GM21423 (cell line): Measurements from ENCODE around the gene HOXC13.

Experiments
- ATAC-seq: cut with Tn5 transposase; IDR thresholded peaks from one replicate; pipeline ENCODE4 v1.9.1; 2021; ENCODE audit warnings: mild to moderate bottlenecking, moderate library complexity; ENCODE audit not compliant: unreplicated experiment

Gene HOXC13, protein sequence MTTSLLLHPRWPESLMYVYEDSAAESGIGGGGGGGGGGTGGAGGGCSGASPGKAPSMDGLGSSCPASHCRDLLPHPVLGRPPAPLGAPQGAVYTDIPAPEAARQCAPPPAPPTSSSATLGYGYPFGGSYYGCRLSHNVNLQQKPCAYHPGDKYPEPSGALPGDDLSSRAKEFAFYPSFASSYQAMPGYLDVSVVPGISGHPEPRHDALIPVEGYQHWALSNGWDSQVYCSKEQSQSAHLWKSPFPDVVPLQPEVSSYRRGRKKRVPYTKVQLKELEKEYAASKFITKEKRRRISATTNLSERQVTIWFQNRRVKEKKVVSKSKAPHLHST

DNA sequence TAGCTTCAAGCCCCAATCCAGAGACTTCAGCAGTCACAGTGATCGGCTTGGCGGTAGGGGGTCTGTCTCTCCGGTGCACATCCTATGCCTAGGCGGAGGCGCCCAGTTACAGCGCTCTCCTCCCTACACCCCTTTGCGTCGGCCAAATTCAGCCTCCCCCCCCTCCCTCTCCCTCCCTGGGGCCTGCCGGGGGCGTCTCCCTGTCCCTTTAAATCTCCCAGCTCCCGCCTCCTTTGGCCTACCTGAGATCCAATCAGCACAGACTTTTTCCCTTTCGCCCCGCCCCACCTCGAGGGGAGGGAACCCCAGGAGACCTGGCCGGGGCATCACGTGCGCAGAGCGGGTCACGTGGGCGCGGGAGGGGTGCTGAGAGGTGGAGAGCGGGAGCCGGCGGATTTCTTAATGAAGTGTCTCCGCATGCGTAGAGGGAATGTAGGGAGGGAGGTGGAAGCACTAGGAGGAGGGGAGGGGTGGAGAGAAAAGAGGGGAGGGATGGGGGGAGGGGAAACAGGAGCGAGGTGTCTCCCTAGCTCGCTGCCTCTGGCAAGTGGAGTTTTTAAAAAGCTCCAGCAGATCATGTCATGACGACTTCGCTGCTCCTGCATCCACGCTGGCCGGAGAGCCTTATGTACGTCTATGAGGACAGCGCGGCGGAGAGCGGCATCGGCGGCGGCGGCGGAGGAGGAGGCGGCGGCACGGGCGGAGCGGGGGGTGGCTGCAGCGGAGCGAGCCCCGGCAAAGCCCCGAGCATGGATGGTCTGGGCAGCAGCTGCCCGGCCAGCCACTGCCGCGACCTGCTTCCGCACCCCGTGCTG, at the start of gene HOXC13:
TSS of gene HOXC13 (plus strand) at position 506 of the 815 bp plus-strand sequence. CDS start at position 582, 76 bp downstream.
- no peak for ATAC-seq

DNA sequence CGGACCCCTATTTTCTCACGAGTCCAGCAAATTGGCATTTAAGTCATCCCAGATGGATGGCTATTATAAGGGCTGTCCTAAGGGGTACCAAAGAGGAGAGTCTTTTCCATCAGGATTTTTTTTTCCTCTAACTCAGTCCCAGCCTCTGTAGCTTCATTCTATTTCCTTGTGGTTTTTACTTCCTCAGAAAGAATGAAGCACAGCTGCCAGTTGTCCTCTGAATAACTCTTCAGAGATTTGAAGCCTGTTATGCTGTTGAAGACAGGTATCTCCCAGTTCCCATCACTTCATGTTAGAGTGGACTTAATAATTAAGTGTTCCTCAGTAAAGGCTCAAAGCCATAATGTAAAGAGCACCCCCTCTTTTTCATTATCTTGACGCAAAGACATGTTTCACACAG, 48.5 kb upstream of the HOXC13 start:
- no peak for ATAC-seq

DNA sequence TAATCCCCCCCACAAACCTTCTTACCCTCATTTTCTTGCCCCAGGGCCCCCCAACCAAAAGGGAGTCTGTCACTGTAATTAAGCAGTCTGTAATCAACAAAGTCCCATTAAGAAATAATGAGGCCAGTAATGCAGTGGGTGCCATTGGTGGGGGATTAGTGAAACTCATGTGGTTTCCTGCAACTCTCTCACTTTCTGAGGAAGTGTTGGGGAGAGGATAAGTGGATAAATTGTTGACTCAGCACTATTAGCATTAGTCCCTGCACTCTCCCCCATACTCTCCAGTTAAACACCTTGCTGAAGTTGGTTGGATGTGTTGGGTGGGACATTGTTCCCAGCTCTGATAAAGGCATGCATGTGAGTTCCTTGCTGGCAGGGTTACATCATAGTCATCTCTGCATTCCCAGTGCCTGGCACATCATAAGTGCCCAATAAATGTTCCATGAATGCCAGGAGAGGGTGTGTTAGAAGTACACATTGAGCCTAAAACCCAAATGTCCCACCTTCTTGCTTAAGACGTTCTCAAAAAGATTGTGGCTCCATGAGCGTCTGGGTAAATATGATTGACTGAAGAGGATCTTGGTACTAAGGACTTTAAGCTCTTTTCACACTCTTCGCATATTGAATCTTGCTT, 45.8 kb upstream of the HOXC13 start:
- no peak for ATAC-seq

DNA sequence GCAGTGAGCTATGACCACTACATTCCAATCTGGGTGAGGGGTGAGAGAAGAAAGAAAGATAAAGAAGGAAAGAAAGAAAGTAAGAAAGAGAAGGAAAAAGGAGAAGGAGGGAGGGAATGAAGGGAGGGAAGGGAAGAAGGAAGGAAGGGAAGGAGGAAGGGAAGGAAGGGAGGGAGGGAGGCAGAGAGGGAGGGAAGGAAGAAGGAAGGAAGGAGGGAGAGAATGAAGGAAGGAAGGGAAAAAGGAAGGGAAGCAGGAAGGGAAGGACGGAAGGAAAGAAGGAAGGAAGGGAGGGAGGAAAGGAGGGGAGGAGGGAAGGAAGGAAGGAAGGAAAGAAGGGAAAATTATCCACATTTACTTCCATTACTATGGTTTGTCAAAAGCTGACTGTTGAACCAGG, 39.4 kb upstream of the HOXC13 start:
- ATAC-seq, result no peak

DNA sequence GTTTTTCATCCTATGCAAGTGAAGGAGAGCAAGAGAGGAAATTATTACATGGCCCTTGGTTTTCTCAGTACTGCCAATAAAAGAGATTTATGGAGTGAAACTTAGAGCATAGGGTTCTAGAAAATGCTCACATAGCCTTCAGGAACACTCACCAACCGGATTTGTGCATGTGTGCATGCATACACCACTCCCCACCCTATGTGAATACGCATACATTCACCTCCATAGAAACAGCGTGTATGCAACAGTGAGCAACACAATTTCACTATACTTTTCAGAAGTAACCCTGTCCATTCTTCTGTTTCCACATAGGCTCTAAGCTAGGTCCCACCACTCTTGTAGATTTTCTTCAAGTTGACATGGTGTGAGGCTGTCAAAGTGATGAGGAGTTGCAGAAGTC, 31.5 kb upstream of the HOXC13 start:
- no peak for ATAC-seq

DNA sequence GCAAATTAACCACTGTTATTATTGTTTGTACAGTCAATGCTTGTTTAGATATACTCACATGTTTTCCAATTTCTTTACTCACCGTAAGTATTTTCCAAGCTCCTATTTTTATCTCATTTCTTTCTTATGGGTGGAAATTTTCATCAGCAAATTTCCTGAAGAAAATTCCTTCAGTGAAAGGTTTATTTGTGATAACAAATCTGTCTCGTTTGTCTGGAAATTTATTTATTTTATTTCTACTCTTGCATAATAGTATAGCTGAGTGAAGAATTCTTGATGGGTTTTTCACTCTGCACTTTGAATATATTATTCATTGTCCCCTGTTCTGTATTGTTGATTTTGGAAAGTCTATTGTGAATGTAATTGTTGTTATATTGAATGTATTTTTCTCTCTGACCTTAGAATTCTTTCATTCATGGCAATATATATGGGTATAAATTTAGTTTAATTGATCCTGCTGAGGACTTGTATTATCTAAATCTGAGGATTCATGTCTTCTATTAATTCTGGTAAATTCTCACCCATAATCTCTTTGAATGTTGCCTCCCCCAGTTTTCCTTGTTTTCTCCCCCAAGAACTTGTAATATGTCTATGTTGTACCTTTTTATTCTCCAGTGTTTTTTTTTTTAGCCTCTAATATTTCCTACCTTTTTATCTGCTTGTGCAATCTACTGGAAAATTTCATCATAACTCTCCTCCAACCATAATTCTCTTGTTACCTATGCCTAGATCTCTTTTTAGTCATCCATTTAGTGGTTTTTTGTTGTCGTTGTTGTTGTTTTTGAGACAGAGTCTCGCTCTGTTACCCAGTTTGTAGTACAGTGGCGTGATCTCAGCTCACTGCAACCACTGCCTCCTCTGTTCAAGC, 21.6 kb upstream of the HOXC13 start:
- no peak for ATAC-seq

DNA sequence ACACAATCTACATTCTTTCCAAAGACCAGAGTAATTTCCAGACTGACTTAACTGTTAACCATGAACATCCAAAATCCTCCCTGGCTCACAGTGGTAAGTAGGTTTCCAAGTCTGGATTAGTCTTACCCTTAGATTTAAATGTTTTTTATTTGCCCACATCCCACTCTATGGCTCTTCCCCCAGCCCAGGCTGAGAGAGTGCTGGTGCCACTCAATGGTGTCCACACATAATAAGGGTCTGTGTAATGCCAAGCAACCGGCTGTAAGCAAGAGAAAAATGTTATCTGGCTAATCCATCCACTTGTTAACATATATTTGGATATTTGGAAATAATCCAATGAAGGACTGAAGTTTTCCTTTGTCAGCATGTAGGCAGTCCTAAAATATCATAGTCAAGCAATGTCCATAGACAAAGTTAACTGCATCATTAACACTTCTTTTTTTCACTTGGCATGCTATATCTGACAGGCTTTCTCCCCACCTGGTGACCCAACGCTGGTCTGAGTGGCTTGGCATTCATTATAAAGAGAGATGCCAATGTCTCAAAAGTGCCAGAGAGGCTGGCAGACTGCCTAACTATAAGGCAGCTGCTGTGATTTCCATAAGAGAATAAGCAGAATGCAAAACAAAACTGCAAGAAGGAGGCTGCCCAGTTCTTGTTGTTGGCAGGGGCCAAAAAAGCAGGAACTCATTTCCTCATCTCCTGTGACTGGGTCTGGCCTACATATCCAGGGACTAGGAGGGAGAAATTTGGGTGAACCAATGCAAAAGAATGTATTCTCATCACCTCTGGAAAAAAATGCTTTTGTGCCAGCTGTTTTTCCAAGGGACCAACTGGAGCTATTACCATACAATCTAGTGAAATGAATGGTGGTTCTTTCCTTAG, 13.9 kb upstream of the HOXC13 start:
- no peak for ATAC-seq

DNA sequence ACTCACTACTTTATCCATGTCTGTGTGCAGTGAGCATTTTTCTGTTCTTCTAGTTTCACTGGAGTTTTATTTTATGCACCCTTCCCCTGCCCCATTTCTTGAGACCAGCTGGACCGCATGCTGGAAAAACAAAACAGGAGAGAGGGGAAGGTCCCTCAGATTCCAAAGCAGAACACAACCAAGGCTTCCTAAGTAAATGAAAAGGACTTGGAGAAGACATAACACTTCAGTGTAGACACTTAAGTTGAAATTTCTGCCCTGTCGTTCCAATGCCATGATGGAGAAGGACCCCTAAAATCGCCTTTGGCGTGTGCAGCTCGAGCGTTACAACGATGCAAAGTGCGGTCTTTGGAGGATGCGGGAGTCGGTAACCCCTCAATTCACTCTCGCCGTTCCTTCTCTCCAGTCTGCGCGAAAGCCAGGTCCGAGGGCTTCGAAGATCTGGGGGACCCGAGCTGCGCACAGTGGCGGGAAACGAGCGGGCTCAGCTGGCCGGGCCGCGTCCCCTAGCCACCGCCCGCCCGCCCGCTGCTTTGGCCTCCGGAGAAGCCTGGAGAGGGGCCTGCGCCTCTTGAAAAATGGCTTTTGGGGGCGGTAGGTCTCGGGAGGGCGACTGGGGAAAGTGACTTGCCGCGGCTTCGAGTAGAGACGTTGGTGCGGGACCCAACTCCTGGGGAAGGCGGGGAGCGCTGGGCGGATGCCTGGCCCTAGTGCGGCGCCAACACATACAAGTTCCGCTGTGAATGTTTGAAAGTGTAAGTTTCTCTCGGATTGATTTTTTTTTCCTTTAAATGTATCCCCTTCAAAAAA, 11.2 kb upstream of the HOXC13 start:
- no peak for ATAC-seq

DNA sequence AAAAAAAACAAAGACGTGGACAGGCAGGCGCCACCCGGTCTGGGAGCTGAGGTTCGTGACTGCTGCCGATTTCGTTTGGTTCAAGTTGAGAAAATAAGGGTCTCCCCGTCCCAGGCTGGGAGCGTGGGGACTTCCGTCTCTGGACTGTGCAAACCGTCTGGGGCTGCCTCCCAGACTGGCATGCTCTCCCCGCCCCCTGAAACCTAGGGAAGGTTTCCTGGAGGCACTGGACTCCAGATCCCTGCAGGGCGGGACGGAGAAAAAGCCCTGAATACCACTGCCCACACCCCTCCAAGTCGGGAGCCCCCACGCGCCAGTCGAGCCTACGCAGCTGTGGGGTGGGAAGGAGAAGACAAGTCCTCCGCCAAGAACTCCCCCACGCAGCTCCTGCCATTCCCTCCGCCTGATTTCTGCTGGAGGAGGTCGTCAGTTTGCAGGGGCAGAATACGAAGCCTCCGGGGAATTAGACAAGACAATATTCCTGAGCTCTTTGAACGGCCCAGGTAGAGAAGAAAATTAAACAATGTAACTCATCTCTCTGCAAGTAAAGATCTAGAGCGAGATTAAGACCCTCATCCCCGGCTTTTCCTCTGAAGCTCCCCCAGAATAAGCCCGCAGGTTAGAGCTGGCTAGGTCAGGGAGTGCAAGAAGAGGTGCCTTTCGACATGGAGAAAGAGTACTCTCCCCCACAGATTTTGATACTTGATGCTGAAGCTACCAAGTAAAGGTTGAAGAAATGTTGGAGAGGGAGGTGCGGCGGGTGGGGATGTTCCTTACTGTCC, 10.4 kb upstream of the HOXC13 start:
- ATAC-seq, result no peak

DNA sequence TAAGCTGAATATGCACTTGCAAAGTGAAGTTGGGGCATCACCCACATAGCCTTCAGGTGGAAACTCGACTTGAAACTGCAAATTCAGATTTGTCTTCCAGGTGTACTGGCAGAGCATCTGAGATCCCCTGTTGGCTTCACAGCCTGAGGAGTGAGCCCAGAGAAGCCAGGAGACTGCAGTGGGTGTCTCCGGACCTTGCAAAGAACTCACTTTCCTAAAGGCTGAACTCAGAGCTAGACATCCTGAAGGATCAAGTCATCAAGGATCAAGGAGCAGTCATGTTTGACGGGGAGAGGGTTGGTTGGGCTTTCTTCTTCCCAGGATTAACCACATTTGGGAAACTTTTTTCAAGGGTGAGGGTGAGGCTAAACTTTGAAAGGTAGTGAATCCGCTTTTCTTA, 9.1 kb upstream of the HOXC13 start:
- ATAC-seq, result no peak

DNA sequence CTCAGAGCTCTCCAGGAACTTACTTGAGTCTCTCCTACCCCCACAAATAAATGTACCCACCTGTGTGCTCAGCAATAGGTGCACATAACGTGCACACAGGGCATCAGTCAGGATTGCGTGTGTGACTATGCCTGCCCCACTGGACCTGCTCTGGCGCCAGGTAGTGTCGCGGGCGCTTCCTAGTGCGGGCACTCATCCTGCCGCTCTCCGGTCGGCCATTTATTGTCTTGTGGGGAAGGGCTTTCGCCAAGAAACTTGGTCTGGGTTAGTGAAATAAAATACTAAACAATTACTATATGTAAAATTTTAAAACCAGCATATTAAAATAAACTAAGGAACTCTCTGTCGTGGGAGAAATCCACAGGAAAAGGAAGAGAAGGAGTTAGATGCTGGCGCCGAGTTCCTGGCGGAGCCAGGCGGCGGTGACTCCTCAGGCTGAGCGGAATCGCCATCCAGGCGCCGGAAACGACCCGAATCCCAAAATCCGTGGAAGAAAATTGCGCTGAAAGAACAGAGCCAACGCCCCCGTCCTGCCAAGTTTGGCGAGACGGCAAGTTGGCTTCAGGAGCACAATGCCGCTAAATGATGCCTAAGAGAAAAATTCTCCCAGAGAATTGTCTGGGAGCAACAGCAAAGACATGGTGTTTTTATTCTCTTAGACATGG, 7.9 kb upstream of the HOXC13 start:
- no peak for ATAC-seq

DNA sequence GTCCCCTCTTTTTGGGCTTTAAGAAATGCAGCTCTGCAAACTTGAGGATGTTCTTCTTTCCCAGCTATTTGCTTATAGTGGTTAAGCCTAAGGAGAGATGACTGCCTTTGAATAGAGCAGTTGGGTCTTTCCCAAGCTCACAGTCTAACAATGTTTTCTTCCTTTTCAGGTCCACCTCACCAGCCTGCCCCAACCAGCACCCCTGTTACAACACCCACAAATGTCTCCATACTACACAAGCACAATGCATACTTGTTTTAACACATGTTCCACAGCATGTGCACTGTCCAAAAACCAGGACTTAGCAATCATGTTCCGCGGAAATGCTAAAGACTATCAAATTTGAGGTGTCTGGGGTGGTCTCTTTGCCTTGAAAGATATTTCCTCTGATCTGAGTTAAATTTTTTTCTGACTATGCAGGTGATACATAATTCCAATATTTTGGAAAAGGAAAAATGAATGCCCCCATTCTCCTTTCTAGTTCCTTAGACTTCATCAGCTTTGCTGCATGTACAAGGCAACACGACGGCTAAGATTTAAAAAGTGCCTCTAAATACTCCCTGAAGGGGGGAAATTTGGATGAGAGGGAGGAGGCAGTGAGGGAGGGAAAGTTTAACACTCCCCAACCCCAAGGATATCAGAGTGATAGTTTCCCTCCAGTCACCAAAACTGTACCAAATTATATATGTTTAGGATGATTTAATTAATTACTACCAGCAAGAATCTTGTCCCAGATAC, 6.6 kb upstream of the HOXC13 start:
- ATAC-seq, result no peak

DNA sequence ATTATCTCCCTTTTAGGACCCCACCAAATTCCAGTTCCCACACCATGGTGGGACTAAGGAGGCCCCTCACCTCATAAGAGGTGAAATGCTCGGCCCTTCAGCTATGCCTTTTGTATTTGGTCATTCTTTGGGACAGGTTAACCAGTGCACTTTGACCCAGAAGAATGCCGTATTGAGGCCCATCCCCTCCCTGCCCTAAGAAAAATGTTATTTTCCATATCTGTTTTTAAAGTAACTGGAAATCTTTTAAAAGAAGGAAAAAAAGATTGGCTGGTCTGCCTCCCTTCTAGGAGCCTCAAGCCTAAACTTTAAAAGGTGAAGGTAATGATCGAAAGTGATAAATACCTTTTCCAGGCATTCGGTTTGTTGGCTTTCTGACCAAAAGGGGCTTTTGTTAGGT, 5.7 kb upstream of the HOXC13 start:
- no peak for ATAC-seq

DNA sequence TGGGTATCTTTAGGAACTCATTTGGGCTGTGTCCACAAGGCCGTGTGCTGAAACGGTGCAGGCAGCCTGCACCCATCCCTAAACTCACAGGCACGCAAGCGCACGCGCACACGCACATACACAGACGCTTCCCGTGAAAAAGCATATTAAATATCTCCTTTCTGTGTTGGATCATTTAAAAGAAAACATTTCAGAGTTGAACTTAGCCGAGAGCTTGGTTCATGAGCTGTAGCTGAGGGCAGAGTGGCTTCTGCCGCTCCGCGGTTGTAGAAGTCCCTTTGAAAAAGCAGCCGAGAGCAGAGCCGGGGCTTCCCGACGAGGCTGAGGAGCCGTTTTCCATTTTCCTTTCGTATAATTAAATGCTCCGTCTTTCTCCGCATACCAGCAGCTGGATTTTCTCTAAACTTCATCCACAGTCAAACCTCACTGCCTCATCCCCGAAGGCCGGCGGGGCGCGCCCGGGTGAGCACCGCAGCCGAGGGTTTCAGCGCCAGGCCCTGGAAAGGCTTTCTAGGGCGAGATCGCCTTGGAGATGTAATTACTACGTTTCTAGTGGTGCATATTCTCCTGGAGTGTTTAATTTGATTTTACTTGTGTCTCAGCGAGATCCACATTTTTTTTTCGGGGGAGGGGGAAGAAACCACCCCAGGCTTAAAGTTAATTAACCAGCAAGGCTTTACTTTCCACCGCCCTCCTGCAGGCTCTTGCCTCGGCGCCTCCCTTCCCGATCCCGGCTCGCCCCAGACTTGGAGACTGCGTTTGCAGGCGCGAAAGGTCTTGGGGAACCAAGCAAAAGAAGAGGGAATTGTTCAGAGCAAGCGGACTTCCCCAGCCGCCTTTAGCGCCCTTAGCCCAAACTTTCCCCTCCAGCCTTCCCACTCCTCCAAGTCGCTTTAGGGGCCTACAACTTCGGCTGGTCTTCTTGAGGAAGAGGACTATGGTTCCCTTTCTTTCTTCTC, 3.0 kb upstream of the HOXC13 start:
- no peak for ATAC-seq

DNA sequence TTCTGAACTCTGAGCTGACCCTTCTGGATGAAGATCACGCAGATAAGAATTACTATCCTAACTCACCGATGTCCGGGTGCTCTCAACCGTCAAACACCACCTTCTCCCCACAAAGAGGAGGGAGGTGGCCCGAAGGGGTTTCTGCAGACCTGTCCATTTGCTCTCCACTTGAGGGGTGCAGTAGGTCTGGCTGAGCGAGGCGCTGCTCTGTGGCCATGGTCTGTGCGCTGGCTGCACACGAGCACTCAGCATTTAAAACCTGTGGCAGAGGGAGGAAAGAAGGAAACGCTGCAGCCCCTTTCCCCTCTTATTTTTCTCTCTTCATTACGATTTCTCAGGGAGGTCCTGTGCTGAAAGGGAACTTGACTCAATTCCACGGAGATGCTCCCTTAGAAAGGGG, 1.5 kb upstream of the HOXC13 start:
- no peak for ATAC-seq
